Inflammatory macrophage treated with lipopolysaccharide for 1 hour (primary cell): ENCODE measurements around the gene OPA3.
"Not testable (repeated sequence)": the region's sequence is repeated elsewhere in the genome, so short reads cannot be mapped to it uniquely, and the experiment has no call there.

Experiments used
- DNase-seq, 2 donors: peaks; one replicate each; pipeline ENCODE4 v3.0.0-alpha.2; 2020 to 2022

OPA3 gene

DNA sequence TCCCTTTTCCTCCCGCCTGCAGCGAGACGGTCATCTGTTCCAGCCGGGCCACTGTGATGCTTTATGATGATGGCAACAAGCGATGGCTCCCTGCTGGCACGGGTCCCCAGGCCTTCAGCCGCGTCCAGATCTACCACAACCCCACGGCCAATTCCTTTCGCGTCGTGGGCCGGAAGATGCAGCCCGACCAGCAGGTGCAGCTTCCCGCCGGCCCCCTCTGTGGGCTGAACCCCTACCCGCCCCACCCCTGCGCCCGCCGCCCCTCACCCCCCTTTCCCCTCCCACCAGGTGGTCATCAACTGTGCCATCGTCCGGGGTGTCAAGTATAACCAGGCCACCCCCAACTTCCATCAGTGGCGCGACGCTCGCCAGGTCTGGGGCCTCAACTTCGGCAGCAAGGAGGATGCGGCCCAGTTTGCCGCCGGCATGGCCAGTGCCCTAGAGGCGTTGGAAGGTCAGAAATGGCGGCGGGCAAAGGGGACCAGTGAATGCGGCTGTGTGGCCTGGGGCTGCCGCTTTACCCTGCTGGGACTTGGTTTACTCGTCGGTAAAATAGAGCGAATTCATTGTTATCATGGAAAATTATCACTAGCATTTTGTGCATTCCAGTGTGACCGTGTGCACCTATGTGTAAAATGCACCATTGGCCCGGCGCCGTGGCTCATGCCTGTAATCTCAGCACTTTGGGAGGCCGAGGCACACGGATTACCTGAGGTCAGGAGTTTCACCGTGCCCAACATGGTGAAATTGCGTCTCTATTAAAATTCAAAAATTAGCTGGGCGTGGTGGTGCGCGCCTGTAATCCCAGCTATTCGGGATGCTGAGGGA lies 66.7 kb downstream of the OPA3 start:
- no peak for DNase-seq

DNA sequence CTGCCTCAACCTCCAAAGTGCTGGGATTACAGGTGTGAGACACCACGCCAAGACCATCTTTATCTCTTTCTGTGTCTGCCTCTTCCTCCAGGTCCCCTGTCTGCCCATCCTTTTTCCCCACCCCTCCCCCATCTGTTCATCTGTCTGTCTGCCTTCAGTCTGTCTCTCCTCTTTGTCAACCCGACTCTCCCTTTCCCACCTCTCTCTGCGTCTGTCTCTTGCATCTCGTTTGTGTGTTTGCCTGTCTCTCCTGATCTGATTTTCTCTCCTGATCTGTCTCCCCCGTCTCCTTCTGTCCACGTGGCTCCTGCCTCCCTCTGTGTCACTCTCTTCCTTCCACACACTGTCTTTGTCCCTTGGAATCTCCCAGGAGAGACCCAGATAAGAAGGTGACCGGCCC lies 67.4 kb downstream of the OPA3 start:
- DNase-seq, result no peak

DNA sequence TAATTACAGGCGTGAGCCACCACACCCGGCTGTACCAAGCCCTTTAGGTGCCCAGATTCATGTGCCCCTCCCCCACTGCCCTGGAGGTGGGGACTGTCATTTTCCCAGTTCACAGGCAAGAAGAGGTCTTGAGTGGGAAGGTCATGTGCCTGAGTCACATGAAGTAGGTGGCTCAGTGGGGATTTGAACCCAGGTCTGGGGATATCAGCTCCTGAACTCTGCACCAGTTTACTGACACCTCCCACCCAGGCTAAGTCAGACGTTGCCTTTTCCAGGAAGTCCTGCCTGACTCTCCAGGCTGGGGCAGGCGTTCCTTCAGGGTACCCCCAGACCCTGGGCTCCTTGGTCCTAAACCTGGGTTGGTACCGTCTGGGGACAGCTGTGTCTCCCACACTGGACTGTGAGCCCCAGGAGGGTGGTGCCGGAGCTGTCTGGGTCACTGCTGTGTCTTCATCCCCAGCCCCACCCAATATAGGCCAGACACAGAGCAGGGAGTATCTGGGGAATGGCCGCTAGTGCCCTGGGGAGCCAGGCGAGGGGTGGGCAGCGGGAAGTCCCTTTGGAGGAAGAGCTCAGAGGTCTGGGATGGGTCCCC lies 68.7 kb downstream of the OPA3 start:
- DNase-seq, result peak; percentile 74 to 92

DNA sequence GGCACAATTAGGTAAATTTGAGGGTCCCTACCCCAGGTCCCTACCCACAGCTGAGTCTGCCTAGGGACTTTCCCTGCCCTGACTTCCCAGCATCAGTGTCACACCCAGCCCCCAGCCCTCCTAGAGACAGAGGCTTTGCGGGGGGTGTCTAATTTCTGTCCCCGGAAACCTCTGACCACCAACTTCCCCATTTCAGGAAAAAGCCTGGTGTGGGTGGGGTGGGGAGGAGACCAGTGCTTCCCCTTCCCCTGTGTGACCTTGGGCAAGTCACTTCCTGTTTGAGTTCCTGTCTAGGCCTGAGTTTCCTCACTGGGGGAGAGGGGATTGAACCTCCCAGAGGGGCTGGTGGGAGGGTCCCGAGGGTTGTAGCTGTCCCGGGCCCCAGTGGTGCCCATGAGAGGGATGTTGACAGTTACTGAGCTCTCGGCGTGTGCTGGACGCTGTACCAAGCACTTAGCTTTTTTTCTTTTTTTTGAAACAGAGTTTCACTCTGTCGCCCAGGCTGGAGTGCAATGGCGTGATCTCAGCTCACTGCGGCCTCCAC lies 69.4 kb downstream of the OPA3 start:
- DNase-seq, result peak; percentile 97 to 99

DNA sequence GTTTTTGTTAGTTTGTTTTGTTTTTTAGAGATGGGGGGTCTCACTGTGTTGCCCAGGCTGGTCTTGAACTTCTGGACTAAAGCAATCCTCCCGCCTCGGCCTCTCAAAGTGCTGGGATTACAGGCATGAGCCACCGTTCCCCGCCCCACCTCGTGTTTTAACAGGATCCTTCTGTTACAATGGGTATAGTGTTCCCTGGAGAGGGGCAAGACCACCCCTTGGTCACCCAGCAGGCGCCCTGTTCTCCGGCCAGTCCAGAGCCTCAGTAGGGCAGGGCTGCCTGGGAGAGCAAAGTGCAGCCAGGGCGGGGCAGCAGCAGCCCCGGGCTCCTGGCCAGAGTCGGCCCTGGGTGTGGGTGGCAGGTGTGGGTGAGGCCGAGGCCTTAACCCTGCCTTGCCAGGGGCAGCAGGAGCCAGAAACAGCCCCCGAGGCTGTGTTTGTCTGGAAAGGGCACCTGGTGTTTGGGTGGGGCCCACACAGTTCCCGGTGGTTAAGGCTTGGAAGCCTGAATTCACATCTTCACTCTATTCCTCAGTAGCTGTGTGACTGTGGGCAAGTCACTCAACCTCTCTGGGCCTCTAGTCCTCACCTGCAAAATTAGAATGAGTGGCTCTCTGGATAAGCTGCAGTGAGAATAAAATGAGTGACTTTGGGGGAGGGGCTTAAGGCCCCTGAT lies 70.1 kb downstream of the OPA3 start:
- peak in 1 of 2 donors; percentile 48 for DNase-seq

DNA sequence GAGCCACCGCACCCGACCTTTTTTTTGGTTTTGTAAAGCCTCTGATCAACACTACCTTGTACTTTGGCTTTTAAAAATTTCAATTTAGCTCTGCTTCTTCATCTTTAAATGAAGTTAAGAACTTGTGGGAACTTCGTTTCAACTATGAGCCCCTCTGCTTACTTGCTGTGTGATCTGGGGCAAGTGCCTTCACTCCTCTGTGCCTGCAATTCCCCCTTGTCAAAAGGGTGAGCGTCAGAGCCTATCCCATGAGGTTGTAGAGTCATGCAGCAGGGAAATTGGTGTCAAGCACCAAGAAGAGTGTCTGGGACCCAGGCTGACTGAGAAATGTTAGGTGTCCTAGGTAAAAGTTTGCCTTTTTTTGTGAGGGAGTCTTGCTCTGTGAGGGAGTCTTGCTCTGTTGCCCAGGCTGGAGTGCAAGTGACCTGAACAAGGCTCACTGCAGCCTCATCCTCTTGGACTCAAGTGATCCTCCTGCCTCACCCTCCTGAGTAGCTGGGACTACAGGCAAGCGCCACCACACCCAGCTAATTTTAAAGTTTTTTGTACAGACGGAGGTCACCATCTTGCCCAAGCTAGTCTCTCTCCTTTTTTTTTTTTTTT lies 71.6 kb downstream of the OPA3 start:
- DNase-seq, result no peak

DNA sequence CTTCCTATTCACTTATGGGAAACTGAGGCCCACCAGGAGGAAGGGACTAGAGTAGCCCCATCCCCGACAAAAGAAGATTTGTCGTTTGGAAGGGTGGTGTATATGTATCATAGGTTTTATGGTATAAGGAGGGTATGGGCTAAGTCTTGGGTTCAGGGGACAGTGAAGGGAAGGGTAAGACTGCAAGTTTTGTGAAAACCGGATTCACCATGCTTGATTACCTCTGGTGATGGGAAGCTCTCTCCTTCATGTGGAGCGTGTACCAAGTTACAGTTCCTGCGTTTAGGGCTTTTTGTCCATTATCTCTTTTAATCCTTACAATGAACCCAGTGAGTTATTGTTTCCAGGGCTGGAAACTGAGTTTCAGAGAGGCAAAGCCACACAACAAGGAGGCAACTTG lies 73.5 kb downstream of the OPA3 start:
- no peak for DNase-seq

DNA sequence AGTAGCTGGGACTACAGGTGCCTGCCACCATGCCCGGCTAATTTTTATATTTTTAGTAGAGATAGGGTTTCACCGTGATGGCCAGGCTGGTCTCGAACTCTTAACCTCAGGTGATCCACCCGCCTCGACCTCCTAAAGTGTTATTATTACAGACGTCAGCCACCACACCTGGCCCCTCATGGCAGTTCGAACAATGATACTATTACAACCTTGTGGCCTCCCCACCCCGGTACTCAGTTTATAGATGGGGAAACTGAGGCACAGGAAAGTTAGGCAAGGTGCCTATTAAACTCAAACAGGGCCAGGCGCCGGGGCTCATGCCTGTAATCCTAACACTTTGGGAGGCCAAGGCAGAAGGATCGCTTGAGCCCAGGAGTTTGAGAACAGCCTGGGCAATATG lies 74.2 kb downstream of the OPA3 start:
- not testable (repeated sequence) for DNase-seq

DNA sequence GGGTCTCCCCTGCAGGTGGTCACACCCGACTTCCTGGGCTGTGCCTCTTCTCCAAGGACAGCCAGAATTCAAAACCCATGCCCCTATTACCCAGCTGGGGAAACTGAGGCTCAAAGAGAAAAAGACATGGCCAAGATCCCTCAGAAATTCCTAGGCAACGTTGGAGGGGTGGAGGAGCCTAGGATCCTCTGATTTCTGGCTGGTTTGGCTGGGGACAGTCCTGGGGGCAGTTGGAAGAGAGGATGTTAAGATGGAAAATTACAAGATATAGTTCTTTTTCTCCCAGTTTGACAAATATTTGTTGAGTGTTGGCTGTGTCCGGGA lies 74.9 kb downstream of the OPA3 start:
- DNase-seq, result no peak

DNA sequence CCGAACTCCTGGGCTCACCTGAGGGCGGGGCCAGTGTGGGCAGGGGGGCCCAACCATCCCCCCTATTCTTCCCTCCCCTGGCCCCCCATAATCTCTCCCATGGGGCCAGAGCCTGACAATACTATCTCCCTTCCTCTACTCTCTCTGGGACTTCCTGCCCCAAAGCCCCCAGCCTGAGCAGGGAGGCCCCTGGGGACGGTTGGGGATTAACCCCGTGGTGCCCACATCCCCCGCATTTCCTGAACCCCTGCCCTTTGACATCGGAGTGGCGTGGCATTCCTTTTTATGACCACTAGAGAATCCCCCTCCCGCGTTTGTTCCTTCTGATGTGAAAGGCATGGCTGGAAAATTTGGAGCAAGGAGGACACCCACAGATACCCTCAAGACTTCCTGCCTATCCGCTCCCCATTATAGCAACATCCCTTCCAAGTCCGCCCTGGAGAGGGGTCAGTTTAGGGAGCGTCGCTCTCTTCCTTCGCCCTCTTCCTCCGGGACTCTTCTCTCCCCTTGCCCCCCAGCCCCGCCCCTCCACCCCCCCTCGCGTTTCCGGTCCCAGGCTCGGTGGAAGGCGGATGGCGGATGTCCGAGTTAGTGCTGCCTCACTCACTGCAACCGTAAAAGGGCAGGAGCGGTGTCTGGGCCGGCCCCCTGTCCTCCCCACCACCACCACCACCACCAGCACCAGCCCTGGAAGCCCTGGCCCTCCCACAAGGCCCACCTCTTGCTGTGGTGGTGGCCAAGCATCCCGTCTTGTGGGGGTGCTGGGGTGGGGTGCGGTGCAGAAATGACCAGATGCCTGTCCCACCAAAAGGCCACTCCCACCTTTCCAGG lies 75.5 kb downstream of the OPA3 start:
- DNase-seq, result peak; percentile 68 to 84

DNA sequence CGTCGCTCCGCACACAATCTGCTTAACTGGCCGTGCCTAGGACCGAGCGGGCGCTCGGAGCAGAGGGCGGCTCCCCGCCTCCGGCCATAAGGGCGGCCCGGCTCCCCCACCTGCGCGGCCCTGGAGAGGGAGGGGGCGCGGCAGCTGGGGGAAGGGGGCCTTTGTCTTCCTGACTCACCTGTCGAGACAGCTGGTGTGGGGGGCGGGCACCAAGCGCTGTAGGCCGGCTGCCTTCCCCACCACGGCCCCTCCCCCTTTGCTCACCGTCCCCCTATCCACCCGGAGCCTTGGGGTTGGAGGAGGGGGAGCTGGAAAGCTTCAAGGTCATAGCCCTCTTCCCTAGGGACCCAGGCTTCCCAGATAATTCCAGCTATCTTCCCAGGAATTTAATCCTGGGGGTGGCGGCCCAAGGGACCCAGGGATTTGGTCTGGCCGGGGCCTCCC lies 76.2 kb downstream of the OPA3 start:
- no peak for DNase-seq

DNA sequence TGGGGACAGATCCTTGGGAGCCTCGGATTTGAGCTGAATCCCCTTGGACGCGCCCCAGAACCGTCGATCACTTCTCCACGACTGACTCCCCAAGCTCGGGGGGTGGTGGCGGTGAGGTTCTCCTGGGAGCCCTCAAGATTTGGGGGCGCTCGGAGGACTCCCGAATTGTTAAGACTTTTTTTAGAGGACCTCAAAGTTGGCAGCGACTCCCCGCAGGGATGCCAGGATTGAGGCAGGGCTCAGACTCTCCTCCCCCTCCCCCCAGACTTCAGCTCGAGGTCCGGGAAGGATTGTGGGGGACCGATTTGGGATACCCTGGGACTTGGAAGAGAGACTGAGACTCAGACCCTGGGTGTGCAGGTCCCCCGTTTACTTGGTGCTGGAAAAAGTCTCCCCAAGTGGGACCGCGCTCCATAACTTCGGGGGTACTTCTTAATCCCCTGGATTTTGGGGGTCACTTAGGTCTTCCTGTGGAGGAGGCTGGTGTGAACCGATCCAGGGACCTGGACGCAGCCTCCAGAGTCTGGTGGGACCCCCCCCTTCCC lies 76.7 kb downstream of the OPA3 start:
- no peak for DNase-seq

DNA sequence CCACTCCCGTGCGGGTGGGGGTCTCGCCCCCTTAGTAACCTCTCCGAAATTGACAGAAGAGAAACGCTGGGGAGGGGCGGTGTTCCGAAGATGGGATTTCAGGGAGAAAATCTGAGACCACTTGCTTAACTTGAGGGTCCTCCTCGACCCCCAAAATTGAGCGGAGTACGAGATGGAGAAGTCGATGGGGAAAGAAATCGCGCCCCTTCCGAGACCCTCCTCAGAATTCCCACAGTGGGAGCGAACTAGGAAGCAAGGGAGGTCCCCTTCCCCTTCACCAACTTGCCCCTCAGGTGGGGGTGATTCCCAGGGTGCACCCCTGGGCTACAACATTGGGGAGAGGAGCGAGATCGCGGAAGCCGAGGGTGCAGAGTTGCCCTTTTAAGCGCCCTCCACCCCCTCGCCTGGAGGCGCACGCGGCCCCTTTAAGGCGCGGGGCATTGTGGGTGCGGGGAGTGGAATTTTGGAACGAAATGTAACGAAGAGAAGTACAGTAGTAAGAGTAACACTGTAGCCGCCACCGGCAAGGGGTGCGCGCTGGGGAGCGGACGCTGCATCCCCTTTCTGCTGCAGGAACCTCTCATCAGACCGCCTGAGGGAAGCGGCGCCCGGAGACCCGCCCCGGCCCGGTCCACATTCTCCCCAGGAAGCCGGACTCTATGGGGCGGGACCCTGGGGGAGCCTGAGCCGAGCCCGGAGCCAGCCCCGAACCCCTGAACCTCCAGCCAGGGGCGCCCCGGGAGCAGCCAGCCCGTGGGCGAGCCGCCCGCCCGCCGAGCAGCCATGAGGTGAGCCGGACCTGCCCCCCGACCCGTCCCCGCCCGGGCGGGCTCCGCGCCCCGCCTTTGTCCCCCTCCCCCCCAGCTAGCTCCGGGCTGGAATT lies 77.4 kb downstream of the OPA3 start, which contains the start of gene VASP:
VASP (plus strand) TSS at position 491 of the 883 bp plus-strand sequence; CDS start at position 784, 293 bp downstream.
- peak; percentile 93 to 96 for DNase-seq

DNA sequence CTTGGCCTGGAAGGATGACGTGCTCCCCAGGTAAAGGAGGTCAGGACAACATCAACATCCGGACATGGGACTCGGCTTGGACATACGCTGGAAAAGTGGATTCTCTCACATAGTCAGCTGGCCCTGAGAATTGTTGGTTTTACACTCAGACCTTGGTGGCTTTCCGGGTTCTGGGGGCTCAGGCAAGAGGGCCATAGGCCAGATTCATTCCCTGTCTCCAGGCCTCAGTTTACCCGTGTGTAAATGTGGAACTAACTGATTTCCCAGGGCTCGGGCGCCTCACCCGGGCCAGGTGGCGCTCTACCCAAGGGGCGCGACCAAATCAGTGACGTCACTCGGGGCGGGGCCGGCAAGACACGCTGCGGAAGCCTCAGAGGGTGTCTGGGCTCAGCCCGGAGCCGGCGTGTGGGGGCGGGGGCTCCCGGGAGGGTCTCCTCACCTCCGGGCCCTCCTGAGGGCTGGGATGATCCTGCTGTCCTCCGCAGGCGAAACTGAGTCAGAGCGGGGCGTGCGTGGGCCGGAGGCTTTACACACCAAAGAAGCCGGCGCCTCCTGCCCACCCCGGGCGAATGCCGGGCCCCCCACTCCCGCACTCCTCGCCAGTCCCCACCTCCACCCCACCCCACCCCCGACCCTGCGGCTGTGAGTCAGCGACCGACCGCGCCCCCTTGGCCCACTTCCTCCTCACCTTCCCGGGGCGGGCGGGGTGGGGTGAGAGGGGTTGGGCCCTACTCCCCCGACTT lies 78.2 kb downstream of the OPA3 start:
- peak; percentile 96 to 97 for DNase-seq

DNA sequence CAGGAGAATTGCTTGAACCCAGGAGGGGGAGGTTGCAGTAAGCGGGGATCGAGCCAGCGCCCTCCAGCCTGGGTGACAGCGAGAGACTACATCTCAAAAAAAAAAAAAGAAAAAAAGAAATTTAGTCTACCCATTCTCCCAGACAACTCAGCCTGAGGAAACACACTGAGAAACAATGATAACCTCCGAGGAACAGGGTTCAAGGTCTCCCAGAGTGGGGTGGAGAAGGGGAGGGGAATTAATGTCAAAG lies 78.7 kb downstream of the OPA3 start:
- no peak for DNase-seq

DNA sequence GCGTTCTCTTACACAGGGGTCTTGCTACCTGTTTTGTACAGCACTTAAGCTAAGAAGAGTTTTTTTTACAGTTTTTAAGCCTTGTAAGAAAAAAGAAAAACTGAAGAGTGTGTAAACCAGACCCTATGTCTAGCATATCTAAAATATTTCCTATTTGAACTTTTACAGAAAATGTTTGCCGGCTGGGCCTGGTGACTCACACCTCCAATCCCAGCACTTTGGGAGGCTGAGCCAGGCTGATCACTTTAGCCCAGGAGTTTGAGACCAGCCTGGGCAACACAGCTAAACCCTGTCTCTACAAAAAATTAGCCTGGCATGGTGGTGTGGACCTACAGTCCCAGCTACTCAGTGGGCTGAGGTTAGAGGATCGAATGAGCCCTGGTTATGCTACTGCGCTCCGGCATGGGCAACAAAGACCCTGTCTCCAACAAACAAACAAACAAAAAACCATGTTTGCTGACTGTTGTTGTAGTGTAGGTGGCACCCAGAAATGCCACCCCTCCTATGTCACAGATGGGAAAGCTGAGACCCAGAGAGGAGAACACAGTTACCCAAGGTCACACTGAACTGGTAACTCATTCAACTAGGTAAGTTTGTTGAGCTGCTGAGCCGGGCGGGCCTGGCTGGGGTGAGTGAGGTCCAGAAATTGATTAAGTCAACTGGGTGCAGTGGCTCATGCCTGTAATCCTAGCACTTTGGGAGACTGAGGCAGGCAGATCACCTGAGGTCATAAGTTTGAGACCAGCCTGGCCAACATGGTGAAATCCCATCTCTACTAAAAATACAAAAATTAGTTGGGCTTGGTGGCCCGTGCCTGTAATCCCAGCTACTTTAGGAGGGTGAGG lies 79.2 kb downstream of the OPA3 start:
- no peak for DNase-seq

DNA sequence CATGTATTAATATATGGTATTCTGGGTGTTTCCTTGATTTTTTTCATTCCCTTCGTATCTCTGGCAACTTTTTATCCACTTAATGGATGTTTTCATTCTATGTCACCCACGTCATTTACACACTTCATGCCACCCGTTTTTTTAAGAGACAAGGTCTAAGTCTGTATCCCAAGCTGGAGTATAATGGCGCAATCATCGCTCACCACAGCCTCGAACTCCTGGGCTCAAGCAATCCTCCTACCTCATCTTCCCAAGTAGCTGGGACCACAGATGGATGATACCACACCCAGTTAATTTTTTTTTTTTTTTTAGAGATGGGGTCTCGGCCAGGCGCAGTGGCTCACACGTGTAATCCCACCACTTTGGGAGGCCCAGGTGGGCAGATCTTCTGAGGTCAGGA lies 80.7 kb downstream of the OPA3 start:
- no peak for DNase-seq

DNA sequence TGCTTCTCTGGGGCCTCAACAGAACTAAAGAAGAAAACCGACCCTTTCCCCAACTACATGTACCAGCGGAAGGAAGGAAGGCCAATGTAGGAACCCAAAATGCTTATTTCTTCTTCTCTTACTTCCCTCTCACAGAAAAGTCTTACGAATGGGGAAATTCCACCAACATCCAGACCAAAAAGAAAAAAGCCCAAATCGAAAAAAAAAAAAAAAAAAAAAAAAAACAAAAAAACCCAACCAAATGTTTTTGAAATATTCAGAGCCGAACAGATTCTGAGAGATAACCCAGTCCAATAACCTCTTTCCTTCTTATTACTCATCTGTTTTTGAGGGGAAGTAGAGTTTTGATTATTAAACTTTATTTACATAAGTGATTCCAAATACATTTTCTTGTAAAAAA lies 82.5 kb downstream of the OPA3 start:
- peak; percentile 86 to 88 for DNase-seq

DNA sequence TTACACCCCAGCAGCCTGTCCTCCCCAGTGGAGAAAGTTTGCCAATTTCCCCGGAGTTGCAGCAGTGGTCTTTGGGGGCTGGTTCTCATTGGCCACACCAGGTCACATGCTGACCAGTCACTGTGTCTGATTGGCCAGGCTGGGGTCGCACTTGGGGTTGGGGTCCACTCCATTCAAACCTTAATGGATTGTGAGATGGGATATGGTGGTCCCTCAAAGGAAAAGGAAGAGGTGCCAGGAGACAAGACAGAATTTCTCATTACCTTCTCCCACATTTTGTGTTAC lies 82.9 kb downstream of the OPA3 start:
- DNase-seq, result no peak
